ENCODE data around the gene CREB5. TPM values are rescaled to one million over a fixed set of nuclear protein-coding genes. Genes with fewer than 3 reads are reported as not detected.
A peak's percentile ranks its signal among the peaks of the same experiment; 100 is the strongest.

CREB5 gene
- total and polyA plus RNA-seq, 4 experiments from 2014 or later = not detected

DNA sequence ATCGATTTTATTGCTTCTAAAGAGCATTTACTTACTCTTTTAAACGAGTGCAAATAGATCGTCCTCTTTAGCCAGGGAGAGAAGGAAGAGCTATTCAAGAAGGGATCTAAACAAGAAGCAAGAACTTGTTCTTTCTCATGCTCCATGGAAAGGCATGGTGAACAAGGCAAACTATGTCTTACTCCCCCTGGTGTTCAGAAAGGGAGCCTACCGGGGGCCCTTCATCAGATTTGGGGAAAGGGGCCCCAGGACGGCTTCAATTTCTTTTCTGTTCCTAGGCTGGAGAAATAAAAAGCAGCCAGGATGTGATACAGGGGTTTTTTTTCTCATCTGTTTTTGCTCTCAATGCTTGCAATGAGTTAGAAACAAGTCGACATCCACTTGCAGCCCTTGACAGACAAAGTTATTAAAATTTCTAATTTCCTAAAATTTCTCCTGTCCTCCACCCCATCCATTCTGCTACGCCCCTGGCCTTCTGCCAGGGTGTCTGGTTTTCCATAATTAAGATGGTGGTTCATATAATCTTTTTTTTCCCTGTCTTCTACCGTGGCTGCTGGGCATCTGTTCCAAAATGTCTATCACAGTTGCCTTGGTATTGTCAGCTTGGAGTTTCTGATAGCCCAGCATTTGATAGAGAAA is 214.4 kb downstream of the CREB5 start:
- Histone ChIP-seq H3K36me3 (ENCODE audit: insufficient read depth, low read length) (no peaks in the 10 kb centered on the region), H3K27me3 (ENCODE audit: insufficient read depth, low read length) (no peaks in the 10 kb centered on the region), H3K4me3 (ENCODE audit: low read length in 2 of 2) (no peak overlapping the region), H3K9me3 (ENCODE audit: control insufficient read depth in 1 of 2, low read length in 2 of 2) (no peaks in the 10 kb centered on the region), H3K4me1 (ENCODE audit: insufficient read depth, low read length) (no peaks in the 10 kb centered on the region), H3K27ac (ENCODE audit: low read depth, low read length) (no peak overlapping the region)
- Mint-ChIP-seq H3K27me3 (peaks cover 0 to 2% of the 10 kb centered on the region in 2 donors), H3K4me3 (no peak overlapping the region), H3K27ac (no peak overlapping the region), H3K36me3 (no peaks in the 10 kb centered on the region), H3K4me1 (no peaks in the 10 kb centered on the region), H3K9me3 (peaks cover 0 to 4% (median 0%) of the 10 kb centered on the region in 8 donors)
- POLR2A ChIA-PET (ENCODE audit: partially characterized antibody) = no interaction called here
- DNase-seq = peak in 2 of 5 donors; percentile 1 to 2
- intact Hi-C loops (cut with micrococcal nuclease) = no loop called here
- CTCF ChIA-PET (ENCODE audit: partially characterized antibody) = interaction anchor here (0.7 kb wide), 1 partner anchor 697 kb away, joined by 3 read pairs; no protein-coding TSS in a partner anchor

DNA sequence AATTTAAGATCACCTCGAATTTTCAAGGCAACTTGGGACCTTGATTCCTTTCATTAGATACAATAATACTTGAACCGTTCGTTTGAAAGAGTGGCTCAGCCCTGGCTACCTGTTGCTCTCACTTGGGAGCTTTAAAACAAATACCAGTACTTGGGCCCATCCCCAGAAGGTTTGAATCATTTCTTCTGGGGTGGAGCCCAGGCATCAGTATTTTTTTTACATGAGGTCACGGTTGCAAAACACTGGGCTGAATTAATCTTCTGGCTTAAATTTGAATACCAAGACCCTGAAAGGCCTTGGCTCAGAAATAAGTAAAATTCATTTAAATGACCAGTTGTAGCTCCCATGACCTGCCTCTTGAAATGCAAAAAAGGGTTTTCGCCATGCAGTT is 214.9 kb downstream of the CREB5 start:
- no peak overlapping the region for H3K4me3 ChIP-seq (ENCODE audit: low read length in 2 of 2)
- Mint-ChIP-seq H3K9me3 (peaks cover 0 to 4% (median 0%) of the 10 kb centered on the region in 8 donors), H3K27me3 (peaks cover 0 to 2% of the 10 kb centered on the region in 2 donors), H3K4me3 (no peak overlapping the region), H3K36me3 (no peaks in the 10 kb centered on the region), H3K27ac (no peak overlapping the region), H3K4me1 (no peaks in the 10 kb centered on the region)
- POLR2A ChIA-PET (ENCODE audit: partially characterized antibody) = no interaction called here
- intact Hi-C loops (cut with micrococcal nuclease) = no loop called here
- CTCF ChIA-PET (ENCODE audit: partially characterized antibody) = interaction anchor here (0.7 kb wide), 1 partner anchor 697 kb away, joined by 3 read pairs; no protein-coding TSS in a partner anchor
- H3K9me3 ChIP-seq (ENCODE audit: control insufficient read depth in 1 of 2, low read length in 2 of 2) = no peaks in the 10 kb centered on the region
- no peaks in the 10 kb centered on the region for H3K27me3 ChIP-seq (ENCODE audit: insufficient read depth, low read length)
- H3K4me1 ChIP-seq (ENCODE audit: insufficient read depth, low read length) = no peaks in the 10 kb centered on the region
- no peaks in the 10 kb centered on the region for H3K36me3 ChIP-seq (ENCODE audit: insufficient read depth, low read length)
- no peak overlapping the region for H3K27ac ChIP-seq (ENCODE audit: low read depth, low read length)
- DNase-seq = no peak

DNA sequence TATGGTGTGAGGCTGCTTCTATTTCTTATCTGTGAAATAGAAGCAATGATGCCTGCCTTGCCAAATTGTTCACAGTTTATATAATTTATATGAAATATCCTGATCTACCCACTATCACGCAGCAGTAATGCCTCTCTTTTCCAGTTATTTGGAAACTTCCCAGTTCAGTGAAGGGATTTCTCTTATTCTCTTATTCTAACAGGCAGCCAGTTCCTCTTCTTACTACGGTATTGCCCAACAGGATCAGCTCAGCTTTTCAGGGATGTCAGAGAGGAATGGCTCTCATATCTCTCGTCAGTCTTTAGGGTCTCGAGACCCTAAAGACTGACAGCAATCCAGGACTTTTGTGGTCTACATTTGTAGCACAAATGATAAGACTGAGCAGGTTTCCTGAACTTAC is 215.6 kb downstream of the CREB5 start:
- CTCF ChIA-PET (ENCODE audit: partially characterized antibody) = no interaction called here
- no peaks in the 10 kb centered on the region for H3K9me3 ChIP-seq (ENCODE audit: control insufficient read depth in 1 of 2, low read length in 2 of 2)
- no peaks in the 10 kb centered on the region for H3K36me3 ChIP-seq (ENCODE audit: insufficient read depth, low read length)
- Mint-ChIP-seq H3K4me3 (no peak overlapping the region), H3K27ac (no peak overlapping the region), H3K4me1 (no peaks in the 10 kb centered on the region), H3K36me3 (no peaks in the 10 kb centered on the region), H3K27me3 (peaks cover 0 to 2% of the 10 kb centered on the region in 2 donors), H3K9me3 (peaks cover 0 to 4% (median 0%) of the 10 kb centered on the region in 8 donors)
- H3K27me3 ChIP-seq (ENCODE audit: insufficient read depth, low read length) = no peaks in the 10 kb centered on the region
- no peaks in the 10 kb centered on the region for H3K4me1 ChIP-seq (ENCODE audit: insufficient read depth, low read length)
- DNase-seq = no peak
- intact Hi-C loops (cut with micrococcal nuclease) = no loop called here
- H3K27ac ChIP-seq (ENCODE audit: low read depth, low read length) = no peak overlapping the region
- no peak overlapping the region for H3K4me3 ChIP-seq (ENCODE audit: low read length in 2 of 2)
- POLR2A ChIA-PET (ENCODE audit: partially characterized antibody) = no interaction called here

DNA sequence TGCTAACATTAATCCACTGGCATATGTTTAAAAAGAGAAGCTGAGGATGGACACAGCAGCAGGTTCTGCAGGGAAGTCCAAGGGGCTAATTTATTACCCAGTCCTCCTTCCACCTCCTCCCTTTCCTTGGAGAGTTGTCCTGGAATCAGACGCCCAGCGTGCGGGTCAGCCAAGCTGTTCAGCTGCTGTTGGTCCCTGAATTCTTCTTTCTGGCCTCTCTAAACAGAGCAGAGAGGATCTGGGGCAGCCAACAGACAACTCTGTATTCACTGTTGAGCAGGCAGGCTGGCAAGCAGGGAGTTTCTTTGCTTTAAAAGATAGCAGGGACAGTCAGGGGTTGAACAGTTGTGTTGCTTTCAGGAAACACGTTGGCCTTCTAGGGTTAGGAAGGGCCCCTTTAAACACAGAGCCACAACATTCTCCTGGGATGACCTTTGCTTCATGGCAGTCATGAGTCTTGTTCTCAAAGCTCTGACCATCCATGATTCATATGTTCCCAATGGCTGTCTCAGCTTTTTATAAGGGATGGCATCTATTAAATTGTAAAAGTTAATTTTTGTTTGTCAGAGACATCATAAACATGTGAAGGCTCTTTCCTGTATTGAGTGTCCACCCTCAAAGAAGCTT is 217.0 kb downstream of the CREB5 start:
- CTCF ChIA-PET (ENCODE audit: partially characterized antibody) = no interaction called here

DNA sequence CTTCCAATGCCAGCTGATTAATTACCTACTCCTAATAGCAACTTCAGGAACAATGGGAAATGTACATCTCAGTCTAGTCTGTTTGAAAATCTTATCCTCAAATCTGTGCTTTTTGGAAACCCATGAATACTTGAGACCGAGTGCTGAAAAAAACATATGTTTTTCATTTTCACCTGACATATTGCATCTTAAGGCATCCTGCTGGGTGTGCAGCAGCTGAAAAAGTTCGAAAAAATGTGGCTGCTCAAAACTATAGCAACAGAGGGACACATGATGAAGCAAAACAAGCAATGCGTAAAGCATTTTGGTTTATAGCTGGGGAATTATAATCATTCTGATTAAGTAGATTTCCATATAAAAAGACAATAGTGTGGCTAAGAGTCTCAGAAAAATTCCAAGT is 218.0 kb downstream of the CREB5 start:
- H3K27me3 ChIP-seq (ENCODE audit: insufficient read depth, low read length) = no peaks in the 10 kb centered on the region
- Mint-ChIP-seq H3K4me3 (no peak overlapping the region), H3K36me3 (no peaks in the 10 kb centered on the region), H3K27ac (no peak overlapping the region), H3K27me3 (peaks cover 0 to 2% of the 10 kb centered on the region in 2 donors), H3K4me1 (no peaks in the 10 kb centered on the region), H3K9me3 (peaks cover 0 to 2% (median 0%) of the 10 kb centered on the region in 8 donors)
- no peaks in the 10 kb centered on the region for H3K4me1 ChIP-seq (ENCODE audit: insufficient read depth, low read length)
- H3K27ac ChIP-seq (ENCODE audit: low read depth, low read length) = no peak overlapping the region
- CTCF ChIA-PET (ENCODE audit: partially characterized antibody) = no interaction called here
- DNase-seq = no peak
- no peak overlapping the region for H3K4me3 ChIP-seq (ENCODE audit: low read length in 2 of 2)
- POLR2A ChIA-PET (ENCODE audit: partially characterized antibody) = no interaction called here
- H3K36me3 ChIP-seq (ENCODE audit: insufficient read depth, low read length) = no peaks in the 10 kb centered on the region
- no peaks in the 10 kb centered on the region for H3K9me3 ChIP-seq (ENCODE audit: control insufficient read depth in 1 of 2, low read length in 2 of 2)
- intact Hi-C loops (cut with micrococcal nuclease) = no loop called here

More for the DNA sequence above, 217.0 kb downstream of the CREB5 start:
- peaks cover 0 to 2% of the 10 kb centered on the region in 2 donors for H3K27me3 Mint-ChIP-seq
- no peaks in the 10 kb centered on the region for H3K36me3 ChIP-seq (ENCODE audit: insufficient read depth, low read length)
- intact Hi-C loops (cut with micrococcal nuclease) = no loop called here
- POLR2A ChIA-PET (ENCODE audit: partially characterized antibody) = no interaction called here
- H3K27me3 ChIP-seq (ENCODE audit: insufficient read depth, low read length) = no peaks in the 10 kb centered on the region
- H3K27ac ChIP-seq (ENCODE audit: low read depth, low read length) = no peak overlapping the region
- no peaks in the 10 kb centered on the region for H3K36me3 Mint-ChIP-seq
- no peak for DNase-seq
- H3K4me3 ChIP-seq (ENCODE audit: low read length in 2 of 2) = no peak overlapping the region
- no peaks in the 10 kb centered on the region for H3K9me3 ChIP-seq (ENCODE audit: control insufficient read depth in 1 of 2, low read length in 2 of 2)
- no peak overlapping the region for H3K4me3 Mint-ChIP-seq
- H3K4me1 ChIP-seq (ENCODE audit: insufficient read depth, low read length) = no peaks in the 10 kb centered on the region
- H3K27ac Mint-ChIP-seq = no peak overlapping the region
- peaks cover 0 to 3% (median 0%) of the 10 kb centered on the region in 8 donors for H3K9me3 Mint-ChIP-seq
- H3K4me1 Mint-ChIP-seq = no peaks in the 10 kb centered on the region

DNA sequence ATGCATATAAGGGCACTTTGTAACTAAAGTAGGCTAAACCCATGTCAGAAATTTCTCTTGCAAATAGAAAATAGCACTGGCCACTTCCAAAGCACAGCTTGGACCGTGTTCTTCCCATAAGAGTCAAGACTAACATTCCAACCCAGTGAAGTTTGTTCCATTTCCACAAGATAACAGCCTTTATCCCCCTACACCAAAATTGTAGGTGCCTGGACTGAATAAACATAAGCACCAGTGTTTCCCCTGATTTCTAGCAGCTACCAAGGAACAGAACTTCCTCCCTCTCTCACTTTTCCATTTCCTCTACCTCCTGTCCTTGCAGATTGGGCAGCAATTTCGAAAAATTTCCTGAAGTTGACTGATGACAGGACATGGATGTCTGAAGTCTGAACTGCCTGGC is 219.7 kb downstream of the CREB5 start:
- Mint-ChIP-seq H3K4me3 (no peak overlapping the region), H3K9me3 (peaks cover 0 to 2% (median 0%) of the 10 kb centered on the region in 8 donors), H3K27ac (peak overlapping the region in 1 of 7 donors; percentile 32), H3K4me1 (no peaks in the 10 kb centered on the region), H3K27me3 (peaks cover 0 to under 1% of the 10 kb centered on the region in 2 donors), H3K36me3 (no peaks in the 10 kb centered on the region)
- H3K36me3 ChIP-seq (ENCODE audit: insufficient read depth, low read length) = no peaks in the 10 kb centered on the region
- no peak overlapping the region for H3K4me3 ChIP-seq (ENCODE audit: low read length in 2 of 2)
- H3K4me1 ChIP-seq (ENCODE audit: insufficient read depth, low read length) = no peaks in the 10 kb centered on the region
- no peak overlapping the region for H3K27ac ChIP-seq (ENCODE audit: low read depth, low read length)
- intact Hi-C loops (cut with micrococcal nuclease) = no loop called here
- no peaks in the 10 kb centered on the region for H3K27me3 ChIP-seq (ENCODE audit: insufficient read depth, low read length)
- ChIA-PET CTCF (ENCODE audit: partially characterized antibody) (no interaction called here), POLR2A (ENCODE audit: partially characterized antibody) (no interaction called here)
- DNase-seq = no peak
- no peaks in the 10 kb centered on the region for H3K9me3 ChIP-seq (ENCODE audit: control insufficient read depth in 1 of 2, low read length in 2 of 2)

DNA sequence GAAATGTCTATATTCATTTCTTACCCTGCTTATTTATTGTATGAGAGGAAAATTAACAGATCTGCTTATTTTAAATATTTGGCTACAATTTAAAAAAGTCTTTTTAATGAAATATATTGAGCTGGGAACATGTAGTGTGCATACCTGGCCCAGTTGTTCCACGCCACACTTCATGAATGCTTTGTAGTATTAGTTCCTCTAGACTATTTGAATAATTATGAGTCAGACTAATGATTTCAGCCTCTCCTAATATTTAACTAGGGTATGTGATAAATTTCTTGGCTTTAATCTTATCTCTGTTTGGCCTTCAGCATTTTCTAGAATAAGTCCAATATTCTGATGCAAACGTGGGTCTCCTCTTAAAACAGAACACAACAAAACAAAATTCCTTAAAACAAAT is 226.6 kb downstream of the CREB5 start:
- H3K9me3 ChIP-seq (ENCODE audit: control insufficient read depth in 1 of 2, low read length in 2 of 2) = no peaks in the 10 kb centered on the region
- no peak for DNase-seq
- ChIA-PET CTCF (ENCODE audit: partially characterized antibody) (no interaction called here), POLR2A (ENCODE audit: partially characterized antibody) (no interaction called here)
- intact Hi-C loops (cut with micrococcal nuclease) = no loop called here
- no peaks in the 10 kb centered on the region for H3K36me3 ChIP-seq (ENCODE audit: insufficient read depth, low read length)
- no peaks in the 10 kb centered on the region for H3K4me1 ChIP-seq (ENCODE audit: insufficient read depth, low read length)
- Mint-ChIP-seq H3K4me3 (no peak overlapping the region), H3K4me1 (no peaks in the 10 kb centered on the region), H3K27ac (no peak overlapping the region), H3K36me3 (no peaks in the 10 kb centered on the region), H3K9me3 (no peaks in the 10 kb centered on the region), H3K27me3 (no peaks in the 10 kb centered on the region)
- H3K4me3 ChIP-seq (ENCODE audit: low read length in 2 of 2) = no peak overlapping the region
- no peak overlapping the region for H3K27ac ChIP-seq (ENCODE audit: low read depth, low read length)
- no peaks in the 10 kb centered on the region for H3K27me3 ChIP-seq (ENCODE audit: insufficient read depth, low read length)

Data from CD4-positive, alpha-beta memory T cell (primary cell).